ENCODE results near the gene MMEL1.

DNA sequence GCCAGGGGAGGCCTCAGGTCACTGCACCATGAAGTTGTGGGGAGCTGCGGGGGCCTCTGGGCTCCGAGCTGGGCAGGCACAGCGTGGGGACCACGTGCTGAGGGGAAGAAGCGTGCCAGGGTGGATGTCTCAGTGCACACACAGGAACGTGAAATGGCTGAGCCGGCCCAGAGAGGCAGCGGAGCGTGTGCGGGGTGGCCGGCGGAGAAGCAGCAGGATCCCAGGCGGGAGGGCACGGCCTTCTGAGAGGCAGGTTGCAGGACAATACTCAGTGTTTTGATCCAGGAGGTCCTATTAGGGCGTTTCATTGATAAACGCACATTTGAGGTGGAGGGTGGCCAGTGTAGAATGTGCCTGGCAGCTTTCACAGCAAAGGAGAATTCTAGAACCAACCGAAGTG lies 63.8 kb downstream of the MMEL1 start:
- TF ChIP-seq, protein P1, sequence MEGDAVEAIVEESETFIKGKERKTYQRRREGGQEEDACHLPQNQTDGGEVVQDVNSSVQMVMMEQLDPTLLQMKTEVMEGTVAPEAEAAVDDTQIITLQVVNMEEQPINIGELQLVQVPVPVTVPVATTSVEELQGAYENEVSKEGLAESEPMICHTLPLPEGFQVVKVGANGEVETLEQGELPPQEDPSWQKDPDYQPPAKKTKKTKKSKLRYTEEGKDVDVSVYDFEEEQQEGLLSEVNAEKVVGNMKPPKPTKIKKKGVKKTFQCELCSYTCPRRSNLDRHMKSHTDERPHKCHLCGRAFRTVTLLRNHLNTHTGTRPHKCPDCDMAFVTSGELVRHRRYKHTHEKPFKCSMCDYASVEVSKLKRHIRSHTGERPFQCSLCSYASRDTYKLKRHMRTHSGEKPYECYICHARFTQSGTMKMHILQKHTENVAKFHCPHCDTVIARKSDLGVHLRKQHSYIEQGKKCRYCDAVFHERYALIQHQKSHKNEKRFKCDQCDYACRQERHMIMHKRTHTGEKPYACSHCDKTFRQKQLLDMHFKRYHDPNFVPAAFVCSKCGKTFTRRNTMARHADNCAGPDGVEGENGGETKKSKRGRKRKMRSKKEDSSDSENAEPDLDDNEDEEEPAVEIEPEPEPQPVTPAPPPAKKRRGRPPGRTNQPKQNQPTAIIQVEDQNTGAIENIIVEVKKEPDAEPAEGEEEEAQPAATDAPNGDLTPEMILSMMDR (conservative IDR thresholded peaks at IDR 0.05): no peak
- TF ChIP-seq ZFX (IDR thresholded peaks at IDR 0.05): no peak

Measured in C4-2B (cell line).